Neural progenitor cell (in vitro differentiated cells): ENCODE measurements around the gene SIRPA. TPM values are rescaled to one million over a fixed set of nuclear protein-coding genes. Genes with fewer than 3 reads are reported as not detected.
A peak's percentile ranks its signal among the peaks of the same experiment; 100 is the strongest.

ENCODE experiments used
- DNase-seq: peaks from one replicate; pipeline ENCODE4 v3.0.0-alpha.2; 2016; ENCODE audit warnings: low spot score
- H2AFZ ChIP-seq: fragments of 200-600 bp; sonication (generic); replicated peaks from 2 replicates; pipeline ENCODE4 v1.6.1; 2016; ENCODE audit warnings: antibody characterized with exemption
- H3F3A ChIP-seq: fragments of 200-600 bp; sonication (generic); 2 replicates; pipeline ENCODE4 v1.6.1; 2016; ENCODE audit warnings: antibody characterized with exemption, low read depth
- H3K27ac ChIP-seq: fragments of 200-600 bp; sonication (generic); 2 replicates; pipeline ENCODE4 v1.5.1; 2016; ENCODE audit warnings: mild to moderate bottlenecking
- H3K27me3 ChIP-seq: fragments of 200-600 bp; sonication (generic); 2 replicates; pipeline ENCODE4 v1.6.1; 2016; ENCODE audit warnings: mild to moderate bottlenecking, moderate library complexity
- H3K36me3 ChIP-seq: fragments of 200-600 bp; sonication (generic); 2 replicates; pipeline ENCODE4 v1.5.1; 2016
- H3K4me1 ChIP-seq: fragments of 200-600 bp; sonication (generic); 2 replicates; pipeline ENCODE4 v1.6.1; 2016; ENCODE audit warnings: mixed run types
- H3K4me2 ChIP-seq: fragments of 200-600 bp; sonication (generic); 2 replicates; pipeline ENCODE4 v1.6.1; 2016
- H3K4me3 ChIP-seq: fragments of 200-600 bp; sonication (generic); 2 replicates; pipeline ENCODE4 v1.5.1; 2016
- H3K79me2 ChIP-seq: fragments of 200-600 bp; sonication (generic); 2 replicates; pipeline ENCODE4 v1.6.1; 2016; ENCODE audit warnings: low read depth
- H3K9ac ChIP-seq: fragments of 200-600 bp; sonication (generic); 2 replicates; pipeline ENCODE4 v1.6.1; 2016
- H3K9me3 ChIP-seq: fragments of 200-600 bp; sonication (generic); 2 replicates; pipeline ENCODE4 v1.5.1; 2016; ENCODE audit warnings: low read depth
- H4K20me1 ChIP-seq: fragments of 200-600 bp; sonication (generic); 2 replicates; pipeline ENCODE4 v1.6.1; 2016; ENCODE audit warnings: low read depth
- H3K27ac Mint-ChIP-seq: 3 replicates; pipeline ENCODE4 v1.8.0; 2021; ENCODE audit warnings: mixed read lengths
- H3K27me3 Mint-ChIP-seq: 2 replicates; pipeline ENCODE4 v1.8.0; 2022; ENCODE audit warnings: low read depth, mild to moderate bottlenecking, inconsistent platforms, moderate library complexity, mixed read lengths; ENCODE audit not compliant: insufficient read depth
- H3K36me3 Mint-ChIP-seq: 3 replicates; pipeline ENCODE4 v1.8.0; 2021; ENCODE audit warnings: mixed read lengths
- H3K4me1 Mint-ChIP-seq: 3 replicates; pipeline ENCODE4 v1.8.0; 2021; ENCODE audit warnings: mixed read lengths
- H3K4me3 Mint-ChIP-seq: 3 replicates; pipeline ENCODE4 v1.8.0; 2021; ENCODE audit warnings: mild to moderate bottlenecking, moderate library complexity, mixed read lengths
- H3K9me3 Mint-ChIP-seq: 3 replicates; pipeline ENCODE4 v1.8.0; 2020; ENCODE audit warnings: mixed read lengths
- CTCF ChIP-seq: fragments of 200-600 bp; sonication (generic); IDR thresholded peaks from 2 replicates; pipeline ENCODE4 v1.5.1; 2017; ENCODE audit warnings: antibody characterized with exemption, mild to moderate bottlenecking
- EZH2 ChIP-seq: fragments of 200-600 bp; sonication (generic); IDR thresholded peaks from 2 replicates; pipeline ENCODE4 v1.6.1; 2017; ENCODE audit warnings: antibody characterized with exemption, mild to moderate bottlenecking, moderate library complexity
- EZH2phosphoT487 ChIP-seq: fragments of 200-600 bp; sonication (generic); IDR thresholded peaks from 2 replicates; pipeline ENCODE4 v1.6.1; 2017; ENCODE audit warnings: antibody characterized with exemption
- total RNA-seq: library from RNA; depleted of rRNA; stranded (reverse); fragments of >200 nt; gene quantifications from 2 replicates; pipeline ENCODE4 v1.2.3, GENCODE V29; 2015; ENCODE audit warnings: low replicate concordance

SIRPA gene
- total RNA-seq, 1 donor from 2014 or later, result 5.1 TPM

- Histone ChIP-seq H4K20me1 (no peaks in the 10 kb centered on the region), H2AFZ (no peak overlapping the region), H3K27me3 (no peaks in the 10 kb centered on the region), H3K4me2 (no peak overlapping the region), H3F3A (no peaks in the 10 kb centered on the region), H3K36me3 (no peaks in the 10 kb centered on the region), H3K4me1 (peaks cover 7% of the 10 kb centered on the region), H3K9me3 (peaks cover 3% of the 10 kb centered on the region), H3K4me3 (no peak overlapping the region), H3K9ac (no peak overlapping the region), H3K27ac (no peak overlapping the region), H3K79me2 (no peaks in the 10 kb centered on the region)
- Mint-ChIP-seq H3K36me3 (peaks cover 2% of the 10 kb centered on the region), H3K9me3 (no peaks in the 10 kb centered on the region), H3K4me3 (no peak overlapping the region), H3K4me1 (peaks cover 6% of the 10 kb centered on the region), H3K27ac (peak overlapping the region; percentile 7), H3K27me3 (peaks cover 4% of the 10 kb centered on the region)
- no peak for TF ChIP-seq EZH2phosphoT487
- no peak for TF ChIP-seq CTCF
- no peak for TF ChIP-seq EZH2
- no peak for DNase-seq
These were observed 11.3 kb downstream of the SIRPA start for GRCh38 chr20:1906361-1907051.

GRCh38 chr20:1907586-1907985 lies 12.4 kb downstream of the SIRPA start:
- DNase-seq, result no peak
- H3K27me3 Mint-ChIP-seq, result peaks cover 2% of the 10 kb centered on the region
- H3K9me3 Mint-ChIP-seq, result no peaks in the 10 kb centered on the region
- no peaks in the 10 kb centered on the region for H3K27me3 ChIP-seq
- H3K4me3 ChIP-seq, result no peak overlapping the region
- no peaks in the 10 kb centered on the region for H3K79me2 ChIP-seq
- TF ChIP-seq EZH2phosphoT487 (no peak), CTCF (no peak), EZH2 (no peak)
- peaks cover 9% of the 10 kb centered on the region for H3K36me3 Mint-ChIP-seq
- H3K4me1 Mint-ChIP-seq, result peaks cover 5% of the 10 kb centered on the region
- no peaks in the 10 kb centered on the region for H3F3A ChIP-seq
- H3K9me3 ChIP-seq, result peaks cover 3% of the 10 kb centered on the region
- H3K36me3 ChIP-seq, result no peaks in the 10 kb centered on the region
- peak overlapping the region; percentile 27 for H3K27ac Mint-ChIP-seq
- H3K4me2 ChIP-seq, result no peak overlapping the region
- no peak overlapping the region for H3K27ac ChIP-seq
- no peak overlapping the region for H3K4me3 Mint-ChIP-seq
- H3K9ac ChIP-seq, result no peak overlapping the region
- no peak overlapping the region for H2AFZ ChIP-seq
- H3K4me1 ChIP-seq, result peaks cover 7% of the 10 kb centered on the region
- no peaks in the 10 kb centered on the region for H4K20me1 ChIP-seq

- H3K27me3 ChIP-seq, result no peaks in the 10 kb centered on the region
- no peak overlapping the region for H3K27ac ChIP-seq
These were observed 13.0 kb downstream of the SIRPA start for GRCh38 chr20:1908191-1908590.

More at GRCh38 chr20:1908191-1908590, 13.0 kb downstream of the SIRPA start:
- no peaks in the 10 kb centered on the region for H3K79me2 ChIP-seq
- H4K20me1 ChIP-seq, result no peaks in the 10 kb centered on the region
- H2AFZ ChIP-seq, result no peak overlapping the region
- Mint-ChIP-seq H3K4me3 (no peak overlapping the region), H3K36me3 (peaks cover 9% of the 10 kb centered on the region), H3K27me3 (peaks cover 2% of the 10 kb centered on the region), H3K27ac (peak overlapping the region; percentile 4), H3K4me1 (peaks cover 5% of the 10 kb centered on the region), H3K9me3 (no peaks in the 10 kb centered on the region)
- H3K4me3 ChIP-seq, result no peak overlapping the region
- no peak for DNase-seq
- peaks cover 7% of the 10 kb centered on the region for H3K4me1 ChIP-seq
- TF ChIP-seq EZH2phosphoT487 (no peak), EZH2 (no peak), CTCF (no peak)
- no peaks in the 10 kb centered on the region for H3F3A ChIP-seq
- H3K9ac ChIP-seq, result no peak overlapping the region
- no peak overlapping the region for H3K4me2 ChIP-seq
- H3K36me3 ChIP-seq, result no peaks in the 10 kb centered on the region
- peaks cover 3% of the 10 kb centered on the region for H3K9me3 ChIP-seq
